ENCODE results near the gene SNRPD2. TPM values are rescaled to one million over a fixed set of nuclear protein-coding genes. Genes with fewer than 3 reads are reported as not detected.

The SNRPD2 gene
- total RNA-seq, 1 experiment from 2014 or later, result 793 TPM

- H3K4me3 Mint-ChIP-seq, result peak overlapping the region; percentile 60 to 79
- Histone ChIP-seq H4K5ac (ENCODE audit: insufficient read length, low read depth, low read length) (no peak overlapping the region), H3K4me1 (ENCODE audit: insufficient read depth, low read length) (peaks cover 3% of the 10 kb centered on the region; the same call in 1 of the 2 replicates), H3K14ac (ENCODE audit: insufficient read depth, low read length) (no peak overlapping the region; the same call in 1 of the 2 replicates), H3K79me1 (ENCODE audit: insufficient read depth, low read depth, low read length, poor library complexity, severe bottlenecking) (no peaks in the 10 kb centered on the region), H4K8ac (replicated peaks; ENCODE audit: insufficient read length, low read depth, low read length) (no peak overlapping the region), H3K4me2 (ENCODE audit: insufficient read depth, insufficient read length, low read length) (peak overlapping the region; percentile 90), H3T11ph (ENCODE audit: low read length) (no peak overlapping the region), H2AFZ (ENCODE audit: low read length) (peak overlapping the region; percentile 91), H3K23me2 (ENCODE audit: insufficient read length, low read depth, low read length, poor library complexity, severe bottlenecking) (peaks cover 21% of the 10 kb centered on the region), H2BK20ac (ENCODE audit: low read depth, low read length, poor library complexity, severe bottlenecking) (no peak overlapping the region), H3K27ac (ENCODE audit: insufficient read length, low read depth, low read length) (no peak overlapping the region), H3K9ac (ENCODE audit: extremely low read depth, insufficient read length, low read length) (no peak overlapping the region), H3K4ac (ENCODE audit: low read depth, low read length) (no peak overlapping the region), H3K18ac (ENCODE audit: insufficient read length, low read depth, low read length) (no peak overlapping the region), H3K27me3 (ENCODE audit: insufficient read depth, low read length) (no peaks in the 10 kb centered on the region), H2BK120ac (ENCODE audit: low read depth, low read length, poor library complexity, severe bottlenecking) (no peak overlapping the region), H3K9me3 (ENCODE audit: control insufficient read depth, low read depth, low read length) (no peaks in the 10 kb centered on the region), H4K20me1 (ENCODE audit: control insufficient read depth, insufficient read depth, insufficient read length) (no peaks in the 10 kb centered on the region), H2BK5ac (ENCODE audit: insufficient read length, low read length) (no peak overlapping the region), H3K79me2 (ENCODE audit: insufficient read depth, low read length) (no peaks in the 10 kb centered on the region), H3K56ac (ENCODE audit: insufficient read length, low read depth, low read length) (no peak overlapping the region), H3K23ac (ENCODE audit: insufficient read length, low read depth, low read length) (no peak overlapping the region), H2AK5ac (ENCODE audit: insufficient read length, low read length) (no peak overlapping the region), H2BK12ac (ENCODE audit: insufficient read length, low read depth, low read length) (no peak overlapping the region), H4K91ac (ENCODE audit: insufficient read length, low read depth, low read length) (no peak overlapping the region), H2BK15ac (ENCODE audit: low read depth, low read length) (no peak overlapping the region)
- H3K36me3 Mint-ChIP-seq (ENCODE audit: insufficient read depth in 1 of 3, low read depth in 3 of 3), result no peaks in the 10 kb centered on the region; a peak in 1 of 7 replicates
- DNase-seq, result peak; percentile 98
- TF ChIP-seq CTCF (conservative IDR thresholded peaks at IDR 0.05), result no peak
- H3K27me3 Mint-ChIP-seq (ENCODE audit: low read depth), result peaks cover 8% of the 10 kb centered on the region
- peaks cover 37 to 49% of the 10 kb centered on the region in 2 experiments for H3K4me1 Mint-ChIP-seq
- peak overlapping the region; percentile 49 to 93 (median 85); a peak in 4 of 7 replicates for H3K27ac Mint-ChIP-seq
- WGBS (ENCODE audit: extremely low coverage, insufficient read length, low lambda C conversion rate), result no CpG with 5 or more reads among the region's 40 CpGs
- H3K9me3 Mint-ChIP-seq, result peaks cover 0 to 3% of the 10 kb centered on the region in 2 experiments; a peak in 2 of 5 replicates
Measured at GRCh38 chr19:45641274-45642105, 50.3 kb downstream of the SNRPD2 start.

Data from H9 (cell line).